Endothelial cell of umbilical vein (primary cell): ENCODE results near the gene FBXL13. TPM values are rescaled to one million over a fixed set of nuclear protein-coding genes. Genes with fewer than 3 reads are reported as not detected.

Experiments used
- BruUV-seq: library from RNA; stranded (reverse); fragments of 400-500 nt; replicated peaks from 2 replicates; lab custom pipeline; 2021; lab: Mats Ljungman, UMichigan
- CTCF ChIA-PET: fragments of 300-600, 350-600 bp; sonication (Branson Sonifier 250); formaldehyde crosslinking; loops from one replicate; lab custom pipeline; 2021; ENCODE audit warnings: antibody characterized with exemption, inconsistent platforms; lab: Charles Lee
- POLR2A ChIA-PET: fragments of 300-600, 350-600 bp; sonication (Branson Sonifier 250); formaldehyde crosslinking; loops from one replicate; lab custom pipeline; 2021; ENCODE audit warnings: antibody characterized with exemption, inconsistent platforms; lab: Charles Lee
- DNase-seq: peaks from one replicate; pipeline ENCODE4 v3.0.0-alpha.2; 2011; ENCODE audit warnings: low read depth, low spot score
- FAIRE-seq: peaks from 2 replicates; lab custom pipeline; 2011; peaks lifted over from hg19 to GRCh38; lab: Jason Lieb, UNC
- H2AFZ ChIP-seq: 2 replicates; pipeline ENCODE4 v1.6.0; 2012; ENCODE audit warnings: low read depth, low read length, control low read depth, inconsistent platforms
- H3K27ac ChIP-seq: 2 replicates; pipeline ENCODE4 v1.5.1; 2011; ENCODE audit warnings: low read depth, mild to moderate bottlenecking, control low read depth, low read length, moderate library complexity; ENCODE audit not compliant: insufficient read depth
- H3K27me3 ChIP-seq, 2 experiments: 2 replicates each; pipeline versions ENCODE4 v1.6.0 to v1.6.1; 2011; ENCODE audit warnings: low read length in 2 of 2, mixed read lengths in 1 of 2; ENCODE audit not compliant: control insufficient read depth in 2 of 2, insufficient read depth in 2 of 2
- H3K36me3 ChIP-seq, 2 experiments: 2 replicates in 1 of 2; 3 replicates in 1 of 2; pipeline ENCODE4 v1.5.1; 2011; ENCODE audit warnings: low read length in 2 of 2, mild to moderate bottlenecking in 1 of 2, moderate library complexity in 1 of 2; ENCODE audit not compliant: control insufficient read depth in 2 of 2, insufficient read depth in 2 of 2; ENCODE audit errors: extremely low read depth in 1 of 2
- H3K4me1 ChIP-seq: 3 replicates; pipeline ENCODE4 v1.5.1; 2011; ENCODE audit warnings: mild to moderate bottlenecking, low read length; ENCODE audit not compliant: control insufficient read depth, insufficient read depth; ENCODE audit errors: extremely low read depth
- H3K4me2 ChIP-seq: 2 replicates; pipeline ENCODE4 v1.6.1; 2011; ENCODE audit warnings: low read length, control low read depth, mixed read lengths; ENCODE audit not compliant: insufficient read depth
- H3K4me3 ChIP-seq, 3 experiments: fragments of 200-600 bp in 1 of 3; sonication (generic), shearing (Covaris generic) in 1 of 3; replicated peaks in 1 of 3; 2 replicates each; pipeline ENCODE4 v1.5.1; 2011 to 2016; ENCODE audit warnings: control low read depth in 3 of 3, low read length in 3 of 3, mild to moderate bottlenecking in 2 of 3, inconsistent platforms in 1 of 3, low read depth in 1 of 3, moderate library complexity in 1 of 3; ENCODE audit not compliant: insufficient read depth in 1 of 3
- H3K79me2 ChIP-seq: 2 replicates; pipeline ENCODE4 v1.6.0; 2012; ENCODE audit warnings: low read length, inconsistent platforms; ENCODE audit not compliant: control insufficient read depth, insufficient read depth
- H3K9ac ChIP-seq: replicated peaks from 2 replicates; pipeline ENCODE3; 2011; ENCODE audit warnings: low read length, control low read depth; ENCODE audit not compliant: insufficient read depth; ENCODE audit errors: extremely low read depth
- H3K9me1 ChIP-seq: replicated peaks from 3 replicates; pipeline ENCODE4 v1.6.0; 2011; ENCODE audit warnings: mild to moderate bottlenecking, low read length; ENCODE audit not compliant: control insufficient read depth, insufficient read depth; ENCODE audit errors: extremely low read depth
- H3K9me3 ChIP-seq: replicated peaks from 2 replicates; pipeline ENCODE4 v1.5.1; 2012; ENCODE audit warnings: low read length, inconsistent platforms; ENCODE audit not compliant: control insufficient read depth, insufficient read depth
- H4K20me1 ChIP-seq: replicated peaks from 2 replicates; pipeline ENCODE3; 2011; ENCODE audit warnings: mild to moderate bottlenecking, low read length; ENCODE audit not compliant: control insufficient read depth, insufficient read depth; ENCODE audit errors: extremely low read depth
- EZH2 ChIP-seq: IDR thresholded peaks from 2 replicates; pipeline ENCODE4 v1.6.1; 2012; ENCODE audit warnings: borderline replicate concordance, low read depth, mild to moderate bottlenecking, moderate library complexity, low read length, inconsistent platforms; ENCODE audit not compliant: severe bottlenecking
- FOS ChIP-seq: IDR thresholded peaks from 2 replicates; pipeline ENCODE4 v1.6.1; 2011; ENCODE audit warnings: mild to moderate bottlenecking, low read length, moderate library complexity, borderline replicate concordance; ENCODE audit not compliant: insufficient read depth
- GATA2 ChIP-seq: IDR thresholded peaks from 2 replicates; pipeline ENCODE4 v1.7.0; 2011; ENCODE audit warnings: low read depth, mild to moderate bottlenecking, moderate library complexity, mixed read lengths, low read length; ENCODE audit not compliant: insufficient read length, insufficient read depth
- JUN ChIP-seq: IDR thresholded peaks from 2 replicates; pipeline ENCODE4 v1.6.1; 2011; ENCODE audit warnings: borderline replicate concordance, low read depth; ENCODE audit not compliant: insufficient read length, insufficient read depth
- MYC ChIP-seq: IDR thresholded peaks from one replicate; pipeline ENCODE4 v1.6.1; 2011; ENCODE audit warnings: mild to moderate bottlenecking, low read depth, low read length
- POLR2A ChIP-seq: IDR thresholded peaks from 2 replicates; pipeline ENCODE4 v1.6.1; 2012; ENCODE audit warnings: low read depth, mild to moderate bottlenecking, control low read depth, low read length
- POLR2AphosphoS5 ChIP-seq: IDR thresholded peaks from 2 replicates; pipeline ENCODE4 v1.6.1; 2012; ENCODE audit warnings: low read depth, mild to moderate bottlenecking, control low read depth, low read length, moderate library complexity; ENCODE audit not compliant: insufficient read depth
- dilution Hi-C: fragments of 300-500 bp; cut with MboI; formaldehyde crosslinking; loops from one replicate; pipeline ENCODE4 v1.15.0; 2019; ENCODE audit warnings: low sequenced_read_pairs; ENCODE audit not compliant: extremely low pct_ligation_motif_present
- intact Hi-C: fragments of 100-400 bp; cut with micrococcal nuclease; formaldehyde crosslinking; loops from one replicate; pipeline ENCODE4 v1.10.0; 2022
- polyA plus RNA-seq, 4 experiments: library from polyadenylated mRNA; depleted of rRNA in 3 of 4; stranded (reverse) in 3 of 4; unstranded in 1 of 4; fragments of >200 nt; gene quantifications; 2 replicates each; pipeline versions ENCODE4 v1.2.1 to v1.2.3, GENCODE V29; 2011 to 2012; ENCODE audit warnings: missing spikeins in 1 of 4
- total RNA-seq: library from RNA; stranded (reverse); gene quantifications from 2 replicates; pipeline ENCODE4 v1.2.3, GENCODE V29; 2021
- TF ChIP-seq, protein P1 (sequence below), 2 donors: IDR thresholded peaks; 1 replicate in 1 of 2; 2 replicates in 1 of 2; pipeline ENCODE4 v1.5.1; 2011; ENCODE audit warnings: low read length in 2 of 2, mild to moderate bottlenecking in 2 of 2, moderate library complexity in 2 of 2, control low read depth in 1 of 2, inconsistent platforms in 1 of 2, low read depth in 1 of 2; ENCODE audit not compliant: insufficient read depth in 1 of 2; ENCODE audit errors: extremely low read depth in 1 of 2
- TF ChIP-seq, protein P2 (sequence below): IDR thresholded peaks from 2 replicates; pipeline ENCODE4 v1.6.1; 2011; ENCODE audit not compliant: insufficient read depth, insufficient read length

FBXL13 gene
- total and polyA plus RNA-seq, 2 donors (not counting 3 experiments of a cell fraction or from before 2014, with no cell fraction given), result 3.9 to 4.6 TPM

DNA sequence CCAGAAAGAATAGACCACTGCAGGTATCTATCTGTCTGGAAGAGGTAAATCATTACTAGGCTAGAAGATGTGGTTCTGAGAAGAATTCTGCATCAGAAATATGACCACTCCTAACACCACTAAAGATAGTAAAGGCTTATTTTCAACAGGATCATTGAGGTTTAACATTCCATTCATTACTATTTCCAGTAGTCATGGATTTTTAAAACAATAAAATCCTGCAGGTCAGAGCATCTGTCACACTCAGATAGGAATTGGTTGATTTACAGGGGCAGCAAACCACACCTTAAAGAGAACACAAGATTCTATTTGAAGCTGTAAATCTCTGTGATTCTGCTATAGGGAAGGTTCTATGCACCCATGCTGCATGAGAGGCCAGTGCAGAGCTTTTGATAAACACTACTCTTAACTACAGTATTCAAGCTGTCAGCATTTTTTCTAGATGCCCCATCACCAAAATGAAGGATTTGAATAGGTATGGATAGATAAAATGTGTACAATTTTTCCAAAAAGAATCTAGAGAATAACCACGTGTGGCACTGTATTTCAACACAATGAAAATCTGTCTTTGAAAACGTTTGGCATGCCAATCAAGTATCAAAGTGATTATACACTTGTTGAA, 147.2 kb downstream of the FBXL13 start:
- no peak overlapping the region for H3K4me3 ChIP-seq
- DNase-seq, result no peak
- H3K9me3 ChIP-seq, result no peaks in the 10 kb centered on the region
- H3K4me2 ChIP-seq, result no peak overlapping the region
- H3K9me1 ChIP-seq, result no peaks in the 10 kb centered on the region
- intact Hi-C loops (no loop called here), dilution Hi-C loops (no loop called here)
- CTCF ChIA-PET, result interaction anchor here (0.9 to 2.6 kb wide), 5 partner anchors 9 to 135 kb away, joined by 3 to 15 read pairs (median 6); no protein-coding TSS in a partner anchor
- H2AFZ ChIP-seq, result no peak overlapping the region
- no peaks in the 10 kb centered on the region for H3K36me3 ChIP-seq
- H3K79me2 ChIP-seq, result no peaks in the 10 kb centered on the region
- H3K27me3 ChIP-seq, result no peaks in the 10 kb centered on the region
- peaks cover 9% of the 10 kb centered on the region for H3K4me1 ChIP-seq
- no peak overlapping the region for H3K27ac ChIP-seq
- H3K9ac ChIP-seq, result no peak overlapping the region
- POLR2A ChIA-PET, result interaction anchor here (0.5 kb wide), 1 partner anchor 10 kb away, joined by 4 read pairs; no protein-coding TSS in a partner anchor
- no peaks in the 10 kb centered on the region for H4K20me1 ChIP-seq
- TF ChIP-seq POLR2AphosphoS5 (no peak), JUN (no peak), POLR2A (no peak), GATA2 (no peak), FOS (no peak)
- no peak for FAIRE-seq
- no TSS peak for BruUV-seq

DNA sequence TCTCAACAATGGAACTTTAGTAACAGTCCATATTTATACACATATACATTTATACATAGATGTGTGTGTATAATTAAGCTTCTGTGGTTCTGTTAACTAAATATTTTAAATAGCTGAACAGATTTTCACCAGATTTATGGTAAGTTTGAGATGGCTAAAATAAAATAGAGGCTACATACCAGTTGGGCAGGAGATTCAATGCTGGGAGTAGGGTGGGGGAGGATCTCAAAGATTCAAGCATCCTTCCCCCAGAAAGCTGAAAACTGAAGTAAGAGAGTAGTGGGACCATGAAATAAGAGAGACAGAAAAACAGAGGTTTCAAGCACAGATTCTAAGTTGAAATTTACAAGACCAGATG, 147.8 kb downstream of the FBXL13 start:
- BruUV-seq, result no TSS peak
- TF ChIP-seq EZH2 (no peak), GATA2 (no peak), POLR2AphosphoS5 (no peak), MYC (no peak), POLR2A (no peak), JUN (no peak), FOS (no peak)
- TF ChIP-seq, protein P1, sequence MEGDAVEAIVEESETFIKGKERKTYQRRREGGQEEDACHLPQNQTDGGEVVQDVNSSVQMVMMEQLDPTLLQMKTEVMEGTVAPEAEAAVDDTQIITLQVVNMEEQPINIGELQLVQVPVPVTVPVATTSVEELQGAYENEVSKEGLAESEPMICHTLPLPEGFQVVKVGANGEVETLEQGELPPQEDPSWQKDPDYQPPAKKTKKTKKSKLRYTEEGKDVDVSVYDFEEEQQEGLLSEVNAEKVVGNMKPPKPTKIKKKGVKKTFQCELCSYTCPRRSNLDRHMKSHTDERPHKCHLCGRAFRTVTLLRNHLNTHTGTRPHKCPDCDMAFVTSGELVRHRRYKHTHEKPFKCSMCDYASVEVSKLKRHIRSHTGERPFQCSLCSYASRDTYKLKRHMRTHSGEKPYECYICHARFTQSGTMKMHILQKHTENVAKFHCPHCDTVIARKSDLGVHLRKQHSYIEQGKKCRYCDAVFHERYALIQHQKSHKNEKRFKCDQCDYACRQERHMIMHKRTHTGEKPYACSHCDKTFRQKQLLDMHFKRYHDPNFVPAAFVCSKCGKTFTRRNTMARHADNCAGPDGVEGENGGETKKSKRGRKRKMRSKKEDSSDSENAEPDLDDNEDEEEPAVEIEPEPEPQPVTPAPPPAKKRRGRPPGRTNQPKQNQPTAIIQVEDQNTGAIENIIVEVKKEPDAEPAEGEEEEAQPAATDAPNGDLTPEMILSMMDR (IDR thresholded peaks at IDR 0.05; ENCODE audit: extremely low read depth in 1 of 2, insufficient read depth in 1 of 2, low read depth in 1 of 2, low read length in 2 of 2), result no peak
- TF ChIP-seq, protein P2, sequence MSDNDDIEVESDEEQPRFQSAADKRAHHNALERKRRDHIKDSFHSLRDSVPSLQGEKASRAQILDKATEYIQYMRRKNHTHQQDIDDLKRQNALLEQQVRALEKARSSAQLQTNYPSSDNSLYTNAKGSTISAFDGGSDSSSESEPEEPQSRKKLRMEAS, result no peak
- DNase-seq (no peak), FAIRE-seq (no peak)
- Histone ChIP-seq H3K4me1 (peaks cover 9% of the 10 kb centered on the region), H3K79me2 (no peaks in the 10 kb centered on the region), H2AFZ (no peak overlapping the region), H3K27me3 (no peaks in the 10 kb centered on the region), H3K9ac (no peak overlapping the region), H3K4me3 (no peak overlapping the region), H4K20me1 (no peaks in the 10 kb centered on the region), H3K9me3 (no peaks in the 10 kb centered on the region), H3K9me1 (no peaks in the 10 kb centered on the region), H3K4me2 (no peak overlapping the region), H3K36me3 (no peaks in the 10 kb centered on the region), H3K27ac (no peak overlapping the region)
- ChIA-PET POLR2A (interaction anchor here (0.5 kb wide), 1 partner anchor 11 kb away, joined by 4 read pairs; no protein-coding TSS in a partner anchor), CTCF (interaction anchor here (0.9 to 2.6 kb wide), 4 partner anchors 9 to 135 kb away, joined by 3 to 15 read pairs (median 6); no protein-coding TSS in a partner anchor)
- intact Hi-C loops, result no loop called here
- dilution Hi-C loops, result no loop called here
